GM06990 (cell line): ENCODE measurements around the gene SYNE1.

Experiments
- DNase-seq: peaks from one replicate; pipeline ENCODE4 v3.0.0-alpha.2; 2011; ENCODE audit not compliant: insufficient read length; ENCODE audit errors: extremely low read depth
- H3K27me3 ChIP-seq: replicated peaks from 2 replicates; pipeline ENCODE4 v1.6.0; 2011; ENCODE audit warnings: low read length; ENCODE audit not compliant: control insufficient read depth, insufficient read depth
- H3K36me3 ChIP-seq: 2 replicates; pipeline ENCODE4 v1.5.1; 2011; ENCODE audit warnings: low read length; ENCODE audit not compliant: control insufficient read depth, insufficient read depth
- H3K4me3 ChIP-seq: replicated peaks from 2 replicates; pipeline ENCODE4 v1.5.1; 2011; ENCODE audit warnings: low read depth, mild to moderate bottlenecking, control low read depth, low read length
- CTCF ChIP-seq: IDR thresholded peaks from 2 replicates; pipeline ENCODE4 v1.5.1; 2011; ENCODE audit warnings: low read length, control low read depth, mild to moderate bottlenecking, inconsistent platforms; ENCODE audit not compliant: insufficient read depth, poor library complexity, severe bottlenecking

Gene SYNE1

GRCh38 chr6:152290693-152291092, 346.5 kb downstream of the SYNE1 start:
- no peak overlapping the region for H3K4me3 ChIP-seq
- H3K27me3 ChIP-seq = no peaks in the 10 kb centered on the region
- no peak for DNase-seq
- no peak for TF ChIP-seq CTCF
- H3K36me3 ChIP-seq = peaks cover 2% of the 10 kb centered on the region

DNA sequence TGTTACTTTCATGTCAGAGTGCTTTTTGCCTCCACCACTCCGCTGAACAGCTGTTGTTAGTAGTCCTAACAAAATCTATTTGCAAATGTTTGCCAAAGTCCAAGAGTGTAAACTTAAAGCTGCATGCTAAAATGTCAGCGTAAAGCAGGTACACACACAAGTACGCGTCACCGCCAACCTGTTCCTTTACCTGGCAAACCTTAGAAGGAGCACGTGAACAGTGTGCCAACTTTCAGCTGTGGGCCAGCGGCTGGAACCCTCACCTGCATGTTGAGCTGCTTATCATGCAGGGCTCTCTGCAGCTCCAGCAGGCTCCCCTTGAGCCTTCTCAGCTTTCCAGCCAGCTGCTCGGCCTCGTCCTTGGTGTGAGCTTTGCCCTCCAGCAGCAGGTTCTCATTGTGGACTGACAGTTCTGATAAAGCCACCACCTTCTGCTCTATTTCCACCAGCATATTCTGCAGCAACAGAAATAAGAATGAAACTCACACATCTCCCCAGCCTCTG, 359.3 kb downstream of the SYNE1 start:
- H3K4me3 ChIP-seq = no peak overlapping the region
- no peaks in the 10 kb centered on the region for H3K27me3 ChIP-seq
- DNase-seq = no peak
- peaks cover 1% of the 10 kb centered on the region; the same call in 1 of the 2 replicates for H3K36me3 ChIP-seq
- TF ChIP-seq CTCF = no peak

GRCh38 chr6:152273638-152274037, 363.5 kb downstream of the SYNE1 start:
- DNase-seq = no peak
- no peak for TF ChIP-seq CTCF
- H3K4me3 ChIP-seq = no peak overlapping the region
- H3K36me3 ChIP-seq = no peaks in the 10 kb centered on the region; the same call in none of the 2 replicates
- no peaks in the 10 kb centered on the region for H3K27me3 ChIP-seq

- Histone ChIP-seq H3K4me3 (no peak overlapping the region), H3K36me3 (no peaks in the 10 kb centered on the region; the same call in none of the 2 replicates), H3K27me3 (no peaks in the 10 kb centered on the region)
- TF ChIP-seq CTCF = no peak
- no peak for DNase-seq
Observed at GRCh38 chr6:152273002-152273401, 364.2 kb downstream of the SYNE1 start.

DNA sequence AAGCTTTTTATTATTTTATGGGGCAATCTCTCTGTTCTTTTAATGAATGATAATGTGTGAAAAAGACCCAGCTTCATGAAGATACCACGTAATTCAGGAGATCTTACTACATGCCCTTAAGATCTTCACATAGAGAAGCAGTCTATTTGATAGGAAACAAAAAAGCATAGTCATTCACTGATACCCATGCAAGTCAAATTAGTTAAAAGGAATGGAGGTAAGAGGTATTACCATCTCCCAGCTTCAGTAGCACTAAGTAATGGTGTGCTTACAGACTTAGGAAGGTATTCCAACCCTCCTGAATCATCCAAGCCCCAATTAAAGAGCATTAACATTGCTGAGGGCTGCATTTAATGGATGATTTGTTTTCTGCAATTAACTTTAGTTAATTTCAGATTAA, 364.7 kb downstream of the SYNE1 start:
- Histone ChIP-seq H3K36me3 (no peaks in the 10 kb centered on the region; the same call in none of the 2 replicates), H3K4me3 (no peak overlapping the region), H3K27me3 (no peaks in the 10 kb centered on the region)
- no peak for TF ChIP-seq CTCF
- DNase-seq = no peak
